MCF 10A (cell line): Measurements from ENCODE around the gene ACAD11. TPM values are rescaled to one million over a fixed set of nuclear protein-coding genes. Genes with fewer than 3 reads are reported as not detected.

Experiments
- BruUV-seq: library from RNA; stranded (reverse); fragments of 400-500 nt; replicated peaks from 2 replicates; lab custom pipeline; 2021; lab: Mats Ljungman, UMichigan
- CTCF ChIA-PET: fragments of 300-600 bp; sonication (Branson Sonifier 250); formaldehyde crosslinking; extraction: SDS; loops from one replicate; lab custom pipeline; 2021; ENCODE audit warnings: antibody characterized with exemption, inconsistent platforms; lab: Yijun Ruan, JAX
- POLR2A ChIA-PET: fragments of 300-600, 350-650 bp; sonication (Branson Sonifier 250); formaldehyde crosslinking; extraction: SDS; loops from one replicate; lab custom pipeline; 2020; ENCODE audit warnings: antibody characterized with exemption, inconsistent platforms; lab: Yijun Ruan, JAX
- DNase-seq: peaks from one replicate; pipeline ENCODE4 v3.0.0-alpha.2; 2018; ENCODE audit not compliant: unreplicated experiment
- H3K27ac Mint-ChIP-seq: one replicate; pipeline ENCODE4 v1.8.0; 2022; ENCODE audit warnings: mild to moderate bottlenecking, low read depth, mixed read lengths; ENCODE audit not compliant: unreplicated experiment
- H3K27me3 Mint-ChIP-seq: one replicate; pipeline ENCODE4 v1.8.0; 2022; ENCODE audit warnings: mixed read lengths; ENCODE audit not compliant: insufficient read depth, unreplicated experiment
- H3K36me3 Mint-ChIP-seq: one replicate; pipeline ENCODE4 v1.8.0; 2022; ENCODE audit warnings: mild to moderate bottlenecking, moderate library complexity, mixed read lengths; ENCODE audit not compliant: insufficient read depth, unreplicated experiment
- H3K4me1 Mint-ChIP-seq: one replicate; pipeline ENCODE4 v1.8.0; 2022; ENCODE audit warnings: mixed read lengths; ENCODE audit not compliant: insufficient read depth, unreplicated experiment
- H3K4me3 Mint-ChIP-seq: one replicate; pipeline ENCODE4 v1.8.0; 2022; ENCODE audit warnings: mild to moderate bottlenecking, moderate library complexity, mixed read lengths; ENCODE audit not compliant: unreplicated experiment
- H3K9me3 Mint-ChIP-seq: one replicate; pipeline ENCODE4 v1.8.0; 2022; ENCODE audit warnings: mixed read lengths; ENCODE audit not compliant: unreplicated experiment
- CTCF ChIP-seq: fragments of 200-600 bp; IDR thresholded peaks from one replicate; pipeline ENCODE4 v1.8.0; 2022; ENCODE audit warnings: antibody characterized with exemption, mild to moderate bottlenecking; ENCODE audit not compliant: unreplicated experiment
- intact Hi-C: fragments of 100-400 bp; cut with micrococcal nuclease; formaldehyde crosslinking; loops from 2 replicates; pipeline ENCODE4 v1.14.1; 2022
- total RNA-seq: library from RNA; stranded (reverse); gene quantifications from 2 replicates; pipeline ENCODE4 v1.2.3, GENCODE V29; 2022

Gene ACAD11
- total RNA-seq, 1 experiment from 2014 or later = 30.9 TPM

GRCh38 chr3:132661101-132661500 lies 1.5 kb upstream of the ACAD11 start:
- intact Hi-C loops = no loop called here
- BruUV-seq = TSS peak; percentile 26
- Mint-ChIP-seq H3K4me3 (peak overlapping the region; percentile 89), H3K27ac (peak overlapping the region; percentile 99), H3K36me3 (peaks cover 12% of the 10 kb centered on the region), H3K27me3 (no peaks in the 10 kb centered on the region), H3K4me1 (peaks cover 30% of the 10 kb centered on the region), H3K9me3 (no peaks in the 10 kb centered on the region)
- TF ChIP-seq CTCF = no peak
- DNase-seq = peak; percentile 18
- ChIA-PET CTCF (interaction anchor here (0.8 to 2.0 kb wide), 6 partner anchors 9 to 902 kb away, joined by 3 to 6 read pairs (median 4); no protein-coding TSS in a partner anchor), POLR2A (interaction anchor here (0.9 to 1.9 kb wide), 13 partner anchors 9 to 171 kb away, joined by 3 to 16 read pairs (median 4); no protein-coding TSS in a partner anchor)

- H3K27me3 Mint-ChIP-seq = no peaks in the 10 kb centered on the region
- H3K27ac Mint-ChIP-seq = peak overlapping the region; percentile 99
- H3K4me3 Mint-ChIP-seq = peak overlapping the region; percentile 89
- peaks cover 30% of the 10 kb centered on the region for H3K4me1 Mint-ChIP-seq
- no peak for DNase-seq
- no peak for TF ChIP-seq CTCF
- H3K9me3 Mint-ChIP-seq = no peaks in the 10 kb centered on the region
- POLR2A ChIA-PET = interaction anchor here (0.6 to 2.3 kb wide), 16 partner anchors 10 to 170 kb away, joined by 3 to 16 read pairs (median 4); no protein-coding TSS in a partner anchor
- intact Hi-C loops = no loop called here
- peaks cover 12% of the 10 kb centered on the region for H3K36me3 Mint-ChIP-seq
- BruUV-seq = no TSS peak
- CTCF ChIA-PET = interaction anchor here (0.6 to 2.0 kb wide), 7 partner anchors 10 to 902 kb away, joined by 3 to 6 read pairs (median 3); no protein-coding TSS in a partner anchor
Observed at GRCh38 chr3:132660811-132661070, 1.1 kb upstream of the ACAD11 start.

- peak within 1 kb of the TSS; percentile 89 for H3K4me3 Mint-ChIP-seq
- no TSS peak for BruUV-seq
- ChIA-PET CTCF (interaction anchor here (0.6 to 2.3 kb wide), 12 partner anchors 10 to 903 kb away, joined by 3 to 17 read pairs (median 3); no protein-coding TSS in a partner anchor), POLR2A (interaction anchor here (0.6 to 2.6 kb wide), 20 partner anchors 10 to 243 kb away, joined by 3 to 16 read pairs (median 4); partner anchors contain the start of gene DNAJC13)
- H3K27me3 Mint-ChIP-seq = no peaks in the 10 kb centered on the region
- peak; percentile 73 for DNase-seq
- intact Hi-C loops = no loop called here
- H3K27ac Mint-ChIP-seq = peak within 1 kb of the TSS; percentile 99
- peaks cover 12% of the 10 kb centered on the region for H3K36me3 Mint-ChIP-seq
- no peak for TF ChIP-seq CTCF
- no peaks in the 10 kb centered on the region for H3K9me3 Mint-ChIP-seq
- H3K4me1 Mint-ChIP-seq = peaks cover 32% of the 10 kb centered on the region
Observed at GRCh38 chr3:132660052-132660810, 622 bp upstream of the ACAD11 start, which contains the start of gene UBA5. TSS of gene UBA5 (plus strand) at chr3:132660329. CDS start at chr3:132660538, 209 bp downstream.

GRCh38 chr3:132659000-132659364 lies 627 bp downstream of the ACAD11 start:
- no peaks in the 10 kb centered on the region for H3K27me3 Mint-ChIP-seq
- ChIA-PET CTCF (interaction anchor here (0.6 to 2.3 kb wide), 7 partner anchors 11 to 123 kb away, joined by 3 to 17 read pairs (median 4); no protein-coding TSS in a partner anchor), POLR2A (interaction anchor here (0.5 to 2.6 kb wide), 18 partner anchors 11 to 1663 kb away, joined by 3 to 16 read pairs (median 4); partner anchors contain the start of gene DNAJC13)
- H3K36me3 Mint-ChIP-seq = peaks cover 12% of the 10 kb centered on the region
- peak overlapping the region; percentile 99 for H3K27ac Mint-ChIP-seq
- peaks cover 23% of the 10 kb centered on the region for H3K4me1 Mint-ChIP-seq
- peak overlapping the region; percentile 89 for H3K4me3 Mint-ChIP-seq
- no TSS peak for BruUV-seq
- no peaks in the 10 kb centered on the region for H3K9me3 Mint-ChIP-seq
- intact Hi-C loops = loop anchor here (1.0 kb wide), 1 partner anchor 123 kb away; no protein-coding TSS in a partner anchor
- no peak for TF ChIP-seq CTCF
- DNase-seq = peak; percentile 50
